Measurements from ENCODE around the gene S100A13.

DNA sequence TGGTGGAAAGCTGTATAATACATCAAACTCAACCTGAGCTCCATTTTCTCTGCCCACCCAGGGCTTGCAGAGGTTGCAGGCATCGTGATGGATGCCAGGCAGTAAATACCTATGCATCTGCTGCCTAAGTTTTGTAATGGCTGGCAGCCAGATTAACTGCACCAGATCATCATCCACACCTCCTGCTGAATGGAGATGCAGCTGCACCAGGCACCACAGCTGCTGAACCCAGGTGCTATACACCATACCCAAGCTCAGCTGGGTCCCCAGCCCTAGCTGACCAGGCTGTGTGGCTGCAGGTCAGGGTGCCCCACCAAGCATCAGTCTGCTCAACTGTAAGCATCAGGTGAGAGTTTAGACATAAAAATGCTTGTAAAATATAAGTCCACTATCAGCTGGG is 24.5 kb upstream of the S100A13 start:
- TF ChIP-seq POLR2A (IDR thresholded peaks at IDR 0.05) (no peak), POLR2AphosphoS5 (IDR thresholded peaks at IDR 0.05) (no peak)
- TF ChIP-seq, protein P1, sequence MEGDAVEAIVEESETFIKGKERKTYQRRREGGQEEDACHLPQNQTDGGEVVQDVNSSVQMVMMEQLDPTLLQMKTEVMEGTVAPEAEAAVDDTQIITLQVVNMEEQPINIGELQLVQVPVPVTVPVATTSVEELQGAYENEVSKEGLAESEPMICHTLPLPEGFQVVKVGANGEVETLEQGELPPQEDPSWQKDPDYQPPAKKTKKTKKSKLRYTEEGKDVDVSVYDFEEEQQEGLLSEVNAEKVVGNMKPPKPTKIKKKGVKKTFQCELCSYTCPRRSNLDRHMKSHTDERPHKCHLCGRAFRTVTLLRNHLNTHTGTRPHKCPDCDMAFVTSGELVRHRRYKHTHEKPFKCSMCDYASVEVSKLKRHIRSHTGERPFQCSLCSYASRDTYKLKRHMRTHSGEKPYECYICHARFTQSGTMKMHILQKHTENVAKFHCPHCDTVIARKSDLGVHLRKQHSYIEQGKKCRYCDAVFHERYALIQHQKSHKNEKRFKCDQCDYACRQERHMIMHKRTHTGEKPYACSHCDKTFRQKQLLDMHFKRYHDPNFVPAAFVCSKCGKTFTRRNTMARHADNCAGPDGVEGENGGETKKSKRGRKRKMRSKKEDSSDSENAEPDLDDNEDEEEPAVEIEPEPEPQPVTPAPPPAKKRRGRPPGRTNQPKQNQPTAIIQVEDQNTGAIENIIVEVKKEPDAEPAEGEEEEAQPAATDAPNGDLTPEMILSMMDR (IDR thresholded peaks at IDR 0.05): no peak
